GM19351 (cell line): ENCODE measurements around the gene CD24.
"Not testable (repeated sequence)": the region's sequence is repeated elsewhere in the genome, so short reads cannot be mapped to it uniquely, and the experiment has no call there.

Source experiments
- ATAC-seq: cut with Tn5 transposase; IDR thresholded peaks from one replicate; pipeline ENCODE4 v1.9.1; 2021; ENCODE audit warnings: mild to moderate bottlenecking, moderate library complexity; ENCODE audit not compliant: unreplicated experiment

CD24 gene

DNA sequence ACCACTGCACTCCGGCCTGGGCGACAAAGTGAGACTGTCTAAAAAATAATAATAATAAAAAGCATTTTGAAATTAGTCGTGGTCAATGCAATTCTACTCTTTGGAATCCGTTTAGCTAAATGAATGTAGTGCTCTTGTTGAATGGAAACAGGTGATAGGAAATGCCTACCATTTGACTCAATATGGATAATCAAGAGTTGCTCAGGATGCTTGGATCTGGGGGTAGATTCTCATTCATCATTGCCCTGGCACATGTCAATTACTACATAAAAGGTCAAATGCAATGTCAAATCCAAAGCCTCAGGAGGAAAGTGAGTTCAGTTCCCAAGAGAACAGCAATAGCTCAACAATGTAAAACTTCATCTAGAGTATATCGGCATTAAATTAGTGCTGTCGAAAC lies 3.8 kb downstream of the CD24 start:
- ATAC-seq = not testable (repeated sequence)

DNA sequence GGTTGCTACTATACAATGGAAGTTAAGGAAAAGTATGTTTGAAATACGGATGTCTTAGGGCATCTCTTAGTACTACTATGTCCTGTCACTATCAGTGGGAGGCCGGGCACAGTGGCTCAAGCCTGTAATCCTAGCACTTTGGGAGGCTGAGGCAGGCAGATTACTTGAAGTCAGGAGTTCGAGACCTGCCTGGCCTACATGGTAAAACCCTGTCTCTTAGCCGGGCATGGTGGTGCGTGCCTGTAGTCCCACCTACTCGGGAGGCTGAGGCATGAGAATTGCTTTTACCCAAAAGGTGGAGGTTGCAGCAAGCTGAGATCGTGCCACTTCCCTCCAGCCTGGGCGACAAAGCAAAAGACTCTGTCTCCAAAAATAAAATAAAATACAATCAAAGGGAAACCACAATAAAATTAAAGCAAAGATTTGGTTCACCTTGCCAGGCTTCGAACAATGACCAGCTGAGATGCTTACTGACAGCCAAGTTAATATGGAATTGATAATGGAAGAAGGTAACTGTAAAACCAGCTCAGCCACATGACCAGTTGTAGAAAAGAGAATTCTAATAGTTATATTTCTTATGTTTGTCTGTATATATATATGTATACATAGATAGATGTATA lies 6.5 kb downstream of the CD24 start:
- ATAC-seq = no peak

DNA sequence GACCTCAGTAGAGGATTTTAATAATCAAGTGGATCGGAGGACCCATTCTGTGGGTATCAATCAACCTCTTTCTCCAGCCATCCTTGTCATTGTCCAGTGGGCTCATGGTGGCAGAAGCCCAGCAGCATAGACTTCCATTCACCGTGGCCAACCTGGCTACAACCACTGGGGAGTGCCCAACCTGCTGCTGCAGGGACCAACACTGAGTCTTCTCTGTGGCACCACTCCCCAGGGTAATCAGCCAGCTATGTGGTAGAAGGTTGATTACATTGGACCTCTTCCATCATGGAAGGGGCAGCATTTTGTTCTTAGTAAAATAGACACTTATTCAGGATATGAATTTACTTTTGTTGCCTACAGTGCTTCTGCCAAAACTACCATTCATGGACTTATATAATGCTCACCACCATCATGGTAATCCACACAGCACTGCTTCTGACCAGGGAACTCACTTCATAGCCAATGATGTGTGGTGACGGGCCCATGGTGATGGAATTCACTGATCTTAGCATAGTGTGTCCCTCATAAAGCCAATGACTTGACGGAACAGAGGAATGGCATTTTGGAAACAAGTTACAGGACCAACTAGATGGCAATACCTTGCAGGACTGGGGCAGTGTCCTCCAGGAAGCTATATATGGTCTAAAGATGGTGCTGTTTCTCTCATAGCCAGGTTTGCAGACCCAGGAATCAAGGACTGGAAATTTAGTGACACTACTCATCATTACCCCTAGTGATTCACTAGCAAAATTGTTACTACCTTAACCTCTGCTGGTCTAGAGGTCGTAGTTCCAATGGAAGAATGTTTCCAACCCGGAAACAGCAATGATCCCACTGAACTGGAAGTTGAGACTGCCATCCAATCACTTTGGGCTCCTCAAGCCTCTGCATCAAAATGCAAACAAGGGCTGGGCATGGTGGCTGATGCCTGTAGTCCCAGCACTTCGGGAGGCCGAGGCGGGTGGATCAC lies 7.6 kb downstream of the CD24 start:
- ATAC-seq = no peak

DNA sequence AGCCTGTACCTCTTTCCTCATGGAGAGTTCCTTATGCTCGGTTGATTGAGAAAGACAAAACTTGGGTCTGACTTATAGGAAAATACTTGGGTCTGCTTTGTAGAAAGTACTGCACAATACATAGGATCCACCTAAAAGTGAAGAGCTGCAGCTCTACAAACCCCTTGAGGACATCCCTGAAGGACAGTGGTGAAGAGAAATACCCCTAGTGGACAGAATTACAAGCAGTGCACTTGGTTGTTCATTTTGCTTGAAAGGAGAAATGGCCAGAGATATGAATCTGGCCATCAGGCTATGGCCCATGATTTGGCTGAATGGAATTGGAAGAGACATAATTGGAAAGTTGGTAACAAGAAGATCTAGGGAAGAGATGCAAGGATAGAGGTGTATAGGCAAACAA lies 8.3 kb downstream of the CD24 start:
- no peak for ATAC-seq

DNA sequence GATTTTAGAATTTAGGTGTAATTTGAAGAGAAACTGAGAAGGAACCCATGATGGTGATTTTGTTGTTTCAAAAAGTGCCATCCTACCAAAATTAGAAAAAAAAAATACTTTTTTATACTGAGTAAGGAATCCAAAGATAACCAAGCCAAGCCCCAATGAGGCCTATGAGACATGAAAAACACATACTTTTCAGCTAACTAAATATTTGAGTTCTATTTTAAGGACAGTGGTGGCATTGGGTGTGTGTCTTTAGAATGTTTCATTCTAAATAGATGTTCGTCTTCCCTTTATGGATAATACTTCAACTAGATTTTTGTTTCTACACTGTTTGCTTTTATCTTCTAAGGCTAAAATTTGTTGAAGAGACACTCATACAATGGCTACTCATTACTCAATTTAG lies 9.6 kb downstream of the CD24 start:
- ATAC-seq = no peak

DNA sequence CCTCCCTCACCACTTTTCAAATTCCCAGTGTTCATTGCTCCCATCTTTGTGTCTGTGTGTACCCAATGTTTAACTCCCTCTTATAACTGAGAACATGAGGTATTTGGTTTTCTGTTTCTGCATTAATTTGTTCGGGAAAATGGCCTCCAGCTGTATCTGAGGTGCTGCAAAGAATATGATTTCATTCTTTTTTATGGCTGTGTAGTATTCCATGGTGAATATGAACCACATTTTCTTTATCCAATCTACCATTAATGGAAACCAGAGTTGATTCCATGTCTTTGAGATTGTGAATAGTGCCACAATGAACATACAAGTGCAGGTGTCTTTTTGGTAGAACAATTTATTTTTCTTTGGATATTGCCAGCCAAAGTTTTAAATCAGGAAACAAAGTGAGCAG lies 10.4 kb downstream of the CD24 start:
- no peak for ATAC-seq

DNA sequence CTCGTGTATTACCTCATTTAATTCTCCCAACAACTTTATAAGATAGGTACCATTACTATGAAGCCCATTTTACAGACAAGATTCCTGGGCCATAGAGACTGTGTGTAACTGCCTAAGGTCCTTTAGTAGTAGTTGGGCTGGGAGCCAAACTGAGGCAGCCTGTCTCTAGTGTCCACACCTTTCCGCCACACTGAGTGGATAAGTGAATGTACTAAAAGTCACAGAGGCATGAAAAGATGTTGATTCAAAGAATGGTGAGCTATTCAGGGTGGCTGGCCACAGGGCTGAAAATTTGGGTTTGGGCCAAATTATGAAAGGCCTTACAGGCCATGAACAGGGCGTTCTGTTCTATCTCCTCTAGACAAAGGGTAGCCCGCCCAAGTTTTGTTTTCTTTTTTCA lies 11.0 kb downstream of the CD24 start:
- ATAC-seq = no peak

DNA sequence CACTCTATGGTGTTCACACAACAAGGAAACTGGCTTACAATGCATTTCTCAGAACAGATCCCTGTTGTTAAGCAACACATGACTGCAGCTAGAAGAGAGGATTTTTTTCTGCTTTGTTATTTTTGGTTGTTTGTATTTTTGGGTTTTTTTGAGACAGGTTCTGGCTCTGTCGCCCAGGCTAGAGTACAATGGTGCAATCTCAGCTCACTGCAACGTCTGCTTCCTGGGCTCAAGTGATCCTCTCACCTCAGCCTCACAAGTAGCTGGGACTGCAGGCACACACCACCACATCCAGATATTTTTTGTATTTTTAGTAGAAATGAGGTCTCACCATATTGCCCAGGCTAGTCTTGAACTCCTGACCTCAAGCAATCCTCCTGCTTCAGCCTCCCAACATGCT lies 12.7 kb downstream of the CD24 start:
- ATAC-seq = no peak

DNA sequence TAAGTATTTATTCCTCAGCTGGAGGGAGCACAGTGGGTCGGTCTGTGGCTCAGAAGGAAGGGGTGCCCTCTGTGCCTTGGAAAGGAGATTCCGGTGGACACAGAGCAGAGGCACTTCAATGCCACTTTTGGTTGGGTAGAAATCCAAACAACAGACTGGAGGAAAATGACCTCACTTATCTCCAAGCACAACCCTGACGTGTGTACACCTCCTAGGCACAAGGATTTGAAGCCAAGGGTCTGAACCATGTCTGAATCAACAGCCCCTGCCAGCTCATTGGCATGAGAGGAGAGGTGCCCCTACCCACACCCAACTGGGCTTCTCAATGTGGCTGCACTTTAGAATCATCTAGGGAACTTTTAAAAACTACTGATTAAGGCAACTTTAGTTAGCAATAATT lies 13.4 kb downstream of the CD24 start:
- ATAC-seq = no peak

DNA sequence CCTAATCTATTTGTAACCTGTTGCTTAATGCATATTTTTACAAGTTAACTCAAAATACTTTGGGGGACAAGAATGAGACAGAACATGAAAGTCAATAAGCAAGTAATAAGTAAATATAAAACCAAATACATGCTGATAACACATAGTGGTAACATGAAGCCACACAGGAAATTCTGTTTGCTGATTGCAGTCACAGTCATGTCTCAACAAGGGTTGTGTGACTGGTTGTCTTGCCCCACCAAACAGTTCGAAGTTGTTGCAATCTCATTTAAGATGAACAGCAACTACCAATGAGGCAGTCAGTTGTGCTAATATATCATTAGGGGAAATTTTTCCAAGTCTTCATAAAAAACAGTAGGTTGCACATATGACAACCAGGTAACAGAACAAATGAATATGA lies 14.5 kb downstream of the CD24 start:
- no peak for ATAC-seq

DNA sequence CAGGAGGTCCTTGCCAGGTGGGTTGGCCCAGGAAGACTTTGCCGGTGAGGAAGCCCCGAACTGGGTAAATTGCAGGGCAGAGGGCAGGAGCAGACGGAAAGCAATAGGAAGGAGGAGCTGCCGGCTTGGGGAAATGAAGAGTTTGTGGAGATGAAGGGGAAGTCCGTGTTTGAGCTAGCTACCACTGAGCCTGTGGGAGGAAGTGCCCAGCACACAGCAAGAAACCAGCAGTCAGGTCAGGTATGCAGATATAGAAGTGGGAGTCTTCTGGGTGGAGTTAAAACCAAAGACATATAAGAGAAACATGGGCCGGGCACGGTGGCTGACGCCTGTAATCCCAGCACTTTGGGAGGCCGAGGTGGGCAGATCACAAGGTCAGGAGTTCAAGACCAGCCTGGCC lies 34.7 kb downstream of the CD24 start:
- ATAC-seq = peak; percentile 62

DNA sequence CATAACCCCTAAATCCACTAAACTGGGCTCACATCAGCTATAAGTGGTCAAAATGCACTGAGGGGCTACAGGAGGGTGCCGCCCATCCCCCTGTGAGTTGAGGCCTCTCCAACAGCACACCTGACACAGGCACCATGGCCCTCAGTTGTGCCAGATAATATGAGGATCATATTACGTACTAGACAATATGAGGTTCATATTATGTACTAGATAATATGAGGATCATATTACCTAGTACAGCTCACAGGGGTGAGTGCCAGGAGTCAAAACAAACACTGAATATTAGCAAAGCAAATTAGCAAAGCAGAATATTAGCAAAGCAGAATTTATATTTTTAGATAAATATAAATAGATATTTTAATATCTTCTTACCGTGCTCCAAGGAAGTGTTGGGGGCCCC lies 35.3 kb downstream of the CD24 start:
- ATAC-seq = no peak

DNA sequence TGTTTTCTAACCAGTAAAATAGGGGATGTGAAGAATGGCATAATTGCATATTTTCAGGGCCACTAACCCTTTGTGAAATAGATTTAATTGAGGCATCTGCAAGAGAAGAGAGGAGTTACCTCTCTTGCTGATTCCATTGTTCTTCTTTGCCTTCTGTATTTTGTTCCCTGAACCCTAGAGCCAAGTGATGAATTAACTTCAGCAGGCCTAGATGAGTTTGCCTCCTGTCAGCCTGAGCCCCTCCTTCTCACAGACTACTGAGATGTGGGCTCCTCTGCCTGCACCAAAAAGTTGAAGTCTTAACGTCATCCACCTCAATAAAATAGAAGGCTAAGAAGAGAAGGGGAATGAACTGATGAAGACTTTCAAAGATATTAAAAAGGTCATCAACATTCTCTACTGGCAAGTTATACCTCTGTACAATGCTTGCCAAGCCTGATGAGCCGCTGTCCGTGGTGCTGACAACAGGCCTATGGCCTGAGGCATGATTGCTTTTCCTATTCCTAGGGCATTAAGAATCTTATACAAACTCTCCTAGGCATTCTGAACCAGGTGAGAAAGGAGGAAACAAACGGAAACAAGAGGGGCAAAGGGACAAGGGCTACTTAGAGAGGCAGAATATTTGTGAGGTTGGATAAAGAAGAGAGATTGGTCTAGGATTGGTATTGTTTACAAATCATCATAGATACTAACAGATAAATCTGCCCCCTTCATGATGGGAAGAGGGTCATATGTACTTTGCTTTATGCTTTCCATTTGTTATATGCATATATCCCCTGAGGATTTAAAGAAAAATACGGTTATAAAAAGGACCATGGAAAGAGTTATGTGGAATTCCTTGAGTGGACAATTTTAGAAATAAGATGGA lies 46.8 kb downstream of the CD24 start:
- no peak for ATAC-seq

DNA sequence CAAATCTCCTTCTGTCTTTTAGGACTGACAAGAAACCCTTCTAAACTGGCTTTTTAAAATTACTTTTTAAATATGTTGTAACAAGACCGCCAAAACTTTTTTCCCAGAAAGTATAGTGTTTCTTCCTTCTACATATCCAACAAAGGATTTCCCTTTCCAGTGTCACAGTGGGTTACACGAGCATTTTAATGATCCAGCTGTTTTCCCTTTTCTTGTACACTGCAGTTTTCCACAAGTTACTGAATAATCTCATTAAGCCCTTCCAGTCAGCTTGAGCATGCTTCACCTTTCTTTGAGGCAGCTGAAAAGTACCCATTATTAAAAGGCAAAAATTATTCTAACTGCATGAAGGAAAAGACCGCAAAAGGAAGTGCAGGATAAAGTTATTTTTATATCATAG lies 48.6 kb downstream of the CD24 start:
- ATAC-seq = no peak

DNA sequence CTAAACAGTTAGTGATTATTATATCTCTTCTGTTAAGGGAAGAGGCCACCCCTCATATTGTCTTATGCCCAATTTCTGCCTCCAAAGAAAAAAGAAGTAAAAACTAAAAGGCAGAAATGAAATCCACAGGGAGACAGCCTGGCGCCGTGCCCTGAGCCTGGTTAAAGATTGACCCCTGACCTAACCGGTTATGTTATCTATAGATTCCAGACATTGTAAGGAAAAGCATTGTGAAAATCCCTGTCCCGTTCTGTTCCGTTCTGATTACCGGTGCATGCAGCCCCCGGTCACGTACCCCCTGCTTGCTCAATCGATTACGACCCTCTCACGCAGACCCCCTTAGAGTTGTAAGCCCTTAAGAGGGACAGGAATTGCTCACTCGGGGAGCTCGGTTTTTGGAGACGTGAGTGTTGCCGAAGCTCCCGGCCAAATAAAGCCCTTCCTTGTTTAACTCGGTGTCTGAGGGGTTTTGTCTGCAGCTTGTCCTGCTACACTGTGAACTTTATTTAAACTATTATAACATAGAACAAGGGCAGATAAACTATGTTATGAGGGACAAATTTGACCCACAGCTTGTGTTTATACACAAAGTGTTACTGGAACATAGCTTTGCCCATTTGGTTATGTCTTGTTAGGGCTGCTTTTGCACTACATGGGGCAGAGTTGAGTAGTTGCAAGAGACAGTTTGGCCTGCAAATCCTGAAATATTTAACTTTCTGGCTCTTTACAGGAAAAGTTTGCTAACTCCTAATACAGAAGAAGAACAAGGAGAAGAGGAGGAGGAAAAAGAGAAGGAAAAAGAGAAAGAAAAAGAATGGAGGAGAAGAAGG lies 49.6 kb downstream of the CD24 start:
- no peak for ATAC-seq

DNA sequence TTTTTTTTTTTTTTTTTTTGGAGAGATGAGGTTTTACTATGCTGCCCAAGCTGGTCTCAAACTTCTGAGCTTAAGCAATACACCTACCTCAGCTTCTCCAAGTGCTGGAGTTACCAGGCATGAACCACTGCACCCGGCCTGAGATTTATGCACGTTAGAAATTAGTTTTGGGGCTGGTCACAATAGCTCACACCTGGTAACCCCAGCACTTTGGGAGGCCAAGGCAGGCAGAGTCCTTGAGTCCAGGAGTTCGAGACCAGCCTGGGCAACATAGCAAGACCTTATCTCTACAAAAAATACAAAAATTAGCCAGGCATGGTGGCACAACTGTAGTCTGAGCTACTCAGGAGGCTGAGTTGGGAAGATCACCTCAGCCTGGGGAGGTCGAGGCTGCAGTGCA lies 51.9 kb downstream of the CD24 start:
- ATAC-seq = no peak
